ENCODE results near the gene CREB5.
A peak's percentile ranks its signal among the peaks of the same experiment; 100 is the strongest.

CREB5 gene

GRCh38 chr7:28483112-28483511, 70.8 kb downstream of the CREB5 start:
- Histone ChIP-seq H3K36me3 (replicated peaks) (no peaks in the 10 kb centered on the region), H3K27me3 (ENCODE audit: low read depth) (peaks cover 6% of the 10 kb centered on the region; the same call in 1 of the 2 replicates), H3K4me3 (no peak overlapping the region), H3K9me3 (no peaks in the 10 kb centered on the region), H3K4me1 (peaks cover 14% of the 10 kb centered on the region)
- DNase-seq (ENCODE audit: low spot score in 2 of 2): peak in 1 of 2 experiments; percentile 15
- in situ Hi-C loops (cut with MboI; ENCODE audit: low sequenced_read_pairs): no loop called here

GRCh38 chr7:28483908-28484605, 71.7 kb downstream of the CREB5 start:
- Histone ChIP-seq H3K4me1 (peaks cover 14% of the 10 kb centered on the region), H3K9me3 (no peaks in the 10 kb centered on the region), H3K4me3 (no peak overlapping the region), H3K36me3 (replicated peaks) (no peaks in the 10 kb centered on the region), H3K27me3 (ENCODE audit: low read depth) (peaks cover 3% of the 10 kb centered on the region; the same call in 1 of the 2 replicates)
- no peak for DNase-seq (ENCODE audit: low spot score in 2 of 2)
- in situ Hi-C loops (cut with MboI; ENCODE audit: low sequenced_read_pairs): no loop called here

DNA sequence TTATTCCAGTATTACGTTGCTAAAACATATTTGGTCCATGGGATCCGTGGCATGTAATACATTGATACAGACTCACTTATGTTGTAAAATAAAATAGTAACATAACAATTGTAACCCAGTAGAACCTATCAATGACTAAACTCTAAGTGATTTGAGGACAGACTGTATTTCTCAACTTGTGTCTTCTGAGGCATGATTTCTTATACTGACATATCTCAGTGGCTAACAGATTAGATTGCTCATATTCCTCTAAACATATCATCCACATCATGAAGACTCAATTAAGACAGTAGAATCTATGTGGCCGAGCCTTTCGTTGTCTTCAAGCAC, 72.3 kb downstream of the CREB5 start:
- no peak for DNase-seq (ENCODE audit: low spot score in 2 of 2)
- Histone ChIP-seq H3K4me1 (peaks cover 14% of the 10 kb centered on the region), H3K9me3 (no peaks in the 10 kb centered on the region), H3K27me3 (ENCODE audit: low read depth) (peaks cover 3% of the 10 kb centered on the region; the same call in 1 of the 2 replicates), H3K36me3 (replicated peaks) (no peaks in the 10 kb centered on the region), H3K4me3 (no peak overlapping the region)
- in situ Hi-C loops (cut with MboI; ENCODE audit: low sequenced_read_pairs): no loop called here

- in situ Hi-C loops (cut with MboI; ENCODE audit: low sequenced_read_pairs): no loop called here
- Histone ChIP-seq H3K4me3 (no peak overlapping the region), H3K36me3 (replicated peaks) (no peaks in the 10 kb centered on the region), H3K9me3 (no peaks in the 10 kb centered on the region), H3K27me3 (ENCODE audit: low read depth) (no peaks in the 10 kb centered on the region), H3K4me1 (peaks cover 5% of the 10 kb centered on the region; the same call in 1 of the 2 replicates)
- no peak for DNase-seq (ENCODE audit: low spot score in 2 of 2)
Observed at GRCh38 chr7:28487487-28487886, 75.2 kb downstream of the CREB5 start.

DNA sequence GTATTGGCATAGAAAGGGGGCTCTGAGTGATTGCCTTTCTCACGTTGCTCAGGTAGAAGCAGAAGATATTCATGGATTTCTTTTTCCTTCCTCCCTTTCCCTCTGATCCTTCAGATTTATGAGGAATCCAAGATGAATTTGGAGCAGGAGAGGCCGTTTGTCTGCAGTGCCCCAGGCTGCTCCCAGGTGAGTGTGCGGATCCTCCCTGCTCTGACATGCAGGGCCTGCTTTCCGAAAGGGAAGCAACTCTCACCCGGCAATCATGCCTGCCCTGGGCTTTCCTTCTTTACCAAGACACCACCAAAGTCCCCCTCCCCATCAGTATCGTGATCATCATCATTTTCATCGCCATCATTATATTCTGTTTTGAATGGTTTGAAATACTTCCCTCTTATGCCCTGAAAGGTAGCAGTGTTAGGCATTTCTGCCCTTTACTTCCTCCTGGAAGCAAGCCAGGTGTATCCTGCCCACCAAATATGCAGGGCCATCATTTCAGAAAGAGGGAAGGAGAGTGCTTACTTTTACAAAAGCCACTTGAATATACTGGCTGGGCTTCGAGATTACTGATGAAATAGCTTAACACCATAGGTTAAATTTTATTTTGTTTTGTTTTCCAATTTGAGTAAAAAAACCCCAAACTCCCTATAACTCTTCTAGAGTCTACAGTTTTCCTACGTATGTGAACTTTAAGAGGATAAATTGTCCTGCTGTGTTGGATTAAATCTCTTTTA, 75.9 kb downstream of the CREB5 start:
- H3K4me1 ChIP-seq: peaks cover 5% of the 10 kb centered on the region; the same call in 1 of the 2 replicates
- DNase-seq (ENCODE audit: low spot score in 2 of 2): no peak

DNA sequence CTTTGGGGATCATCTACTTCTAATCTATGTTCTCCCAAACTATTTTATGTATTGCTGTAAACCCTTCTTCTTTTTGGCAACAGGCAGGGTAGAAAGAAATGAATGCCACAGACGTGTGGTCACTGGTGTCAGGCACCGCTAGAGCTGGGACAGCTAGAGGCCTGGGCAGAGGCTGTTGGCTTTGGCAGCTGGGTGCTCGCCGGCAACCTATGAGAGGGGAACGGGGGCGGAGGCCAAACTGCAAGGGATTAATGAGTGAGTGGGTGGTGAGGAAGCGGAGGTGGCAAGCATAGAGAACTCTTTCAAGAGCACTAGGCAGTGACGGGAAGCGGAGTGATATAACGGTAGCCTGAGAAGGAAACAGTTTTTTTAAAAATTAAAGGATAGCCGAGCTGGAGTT, 78.5 kb downstream of the CREB5 start:
- H3K36me3 ChIP-seq (replicated peaks): no peaks in the 10 kb centered on the region
- no peaks in the 10 kb centered on the region for H3K9me3 ChIP-seq
- H3K4me3 ChIP-seq: no peak overlapping the region
- peaks cover 2% of the 10 kb centered on the region; the same call in 1 of the 2 replicates for H3K27me3 ChIP-seq (ENCODE audit: low read depth)
- DNase-seq (ENCODE audit: low spot score in 2 of 2): no peak
- no peaks in the 10 kb centered on the region for H3K4me1 ChIP-seq
- in situ Hi-C loops (cut with MboI; ENCODE audit: low sequenced_read_pairs): no loop called here

More for the DNA sequence above, 75.9 kb downstream of the CREB5 start:
- no peaks in the 10 kb centered on the region for H3K9me3 ChIP-seq
- H3K36me3 ChIP-seq (replicated peaks): no peaks in the 10 kb centered on the region
- H3K4me3 ChIP-seq: no peak overlapping the region
- no peaks in the 10 kb centered on the region for H3K27me3 ChIP-seq (ENCODE audit: low read depth)
- in situ Hi-C loops (cut with MboI; ENCODE audit: low sequenced_read_pairs): no loop called here

- in situ Hi-C loops (cut with MboI; ENCODE audit: low sequenced_read_pairs): no loop called here
- H3K9me3 ChIP-seq: no peaks in the 10 kb centered on the region
- no peaks in the 10 kb centered on the region for H3K36me3 ChIP-seq (replicated peaks)
- DNase-seq (ENCODE audit: low spot score in 2 of 2): no peak
- H3K27me3 ChIP-seq (ENCODE audit: low read depth): peaks cover 6% of the 10 kb centered on the region
- H3K4me3 ChIP-seq: no peak overlapping the region
- no peaks in the 10 kb centered on the region for H3K4me1 ChIP-seq
Observed at GRCh38 chr7:28493477-28493876, 81.2 kb downstream of the CREB5 start.

GRCh38 chr7:28497009-28497408, 84.7 kb downstream of the CREB5 start:
- no peaks in the 10 kb centered on the region for H3K9me3 ChIP-seq
- no peak for DNase-seq (ENCODE audit: low spot score in 2 of 2)
- H3K27me3 ChIP-seq (ENCODE audit: low read depth): peaks cover 15% of the 10 kb centered on the region
- no peaks in the 10 kb centered on the region for H3K4me1 ChIP-seq
- H3K4me3 ChIP-seq: no peak overlapping the region
- in situ Hi-C loops (cut with MboI; ENCODE audit: low sequenced_read_pairs): no loop called here
- no peaks in the 10 kb centered on the region for H3K36me3 ChIP-seq (replicated peaks)

- Histone ChIP-seq H3K4me1 (no peaks in the 10 kb centered on the region), H3K27me3 (ENCODE audit: low read depth) (peaks cover 15% of the 10 kb centered on the region), H3K9me3 (no peaks in the 10 kb centered on the region), H3K4me3 (no peak overlapping the region), H3K36me3 (replicated peaks) (no peaks in the 10 kb centered on the region)
- DNase-seq (ENCODE audit: low spot score in 2 of 2): no peak
- in situ Hi-C loops (cut with MboI; ENCODE audit: low sequenced_read_pairs): no loop called here
Observed at GRCh38 chr7:28498636-28499035, 86.3 kb downstream of the CREB5 start.

DNA sequence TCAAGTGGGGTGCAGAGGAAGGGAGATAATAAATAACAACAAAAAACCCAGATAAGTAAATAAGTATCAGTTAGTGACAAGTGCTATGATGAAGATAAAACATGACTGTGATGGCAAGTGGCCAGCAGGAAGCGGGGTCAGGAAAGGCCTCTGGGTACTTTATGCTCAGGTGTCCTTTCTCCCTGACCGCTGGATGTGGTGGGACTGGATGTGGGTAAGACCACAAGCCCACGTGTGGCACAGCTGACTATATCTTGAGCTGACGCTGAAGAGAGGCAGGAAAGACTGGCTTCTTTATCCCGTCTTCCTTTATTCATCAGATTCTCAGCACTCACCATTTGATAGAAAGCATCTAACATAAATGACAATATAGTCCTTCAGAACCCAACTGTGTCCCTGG, 87.8 kb downstream of the CREB5 start:
- no peak for DNase-seq (ENCODE audit: low spot score in 2 of 2)
- Histone ChIP-seq H3K27me3 (ENCODE audit: low read depth) (peaks cover 13% of the 10 kb centered on the region), H3K4me3 (no peak overlapping the region), H3K4me1 (no peaks in the 10 kb centered on the region), H3K36me3 (replicated peaks) (no peaks in the 10 kb centered on the region), H3K9me3 (no peaks in the 10 kb centered on the region)
- in situ Hi-C loops (cut with MboI; ENCODE audit: low sequenced_read_pairs): no loop called here

- Histone ChIP-seq H3K27me3 (ENCODE audit: low read depth) (peaks cover 21% of the 10 kb centered on the region), H3K4me1 (no peaks in the 10 kb centered on the region), H3K4me3 (no peak overlapping the region), H3K36me3 (replicated peaks) (no peaks in the 10 kb centered on the region), H3K9me3 (no peaks in the 10 kb centered on the region)
- DNase-seq (ENCODE audit: low spot score in 2 of 2): no peak
- in situ Hi-C loops (cut with MboI; ENCODE audit: low sequenced_read_pairs): no loop called here
Observed at GRCh38 chr7:28502408-28502807, 90.1 kb downstream of the CREB5 start.

DNA sequence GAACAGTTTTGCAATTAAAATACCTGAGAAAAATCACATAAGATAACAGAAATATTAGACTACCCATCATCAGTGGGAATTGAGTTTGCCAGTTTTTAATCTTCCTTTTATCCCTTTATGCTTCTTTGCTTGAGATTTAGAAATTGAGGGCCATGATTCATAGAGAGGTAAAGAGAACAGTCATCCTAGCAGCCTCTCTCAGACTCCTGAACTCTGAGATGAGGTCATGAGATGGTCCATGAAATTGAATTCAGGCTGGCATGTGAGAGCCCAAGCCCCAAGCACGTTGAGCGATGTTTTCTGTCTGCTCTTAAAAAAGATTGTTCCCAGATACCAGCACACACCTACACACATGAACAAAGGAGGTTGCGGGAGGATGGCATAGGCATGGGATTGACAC, 91.1 kb downstream of the CREB5 start:
- in situ Hi-C loops (cut with MboI; ENCODE audit: low sequenced_read_pairs): no loop called here
- no peak for DNase-seq (ENCODE audit: low spot score in 2 of 2)
- peaks cover 28% of the 10 kb centered on the region for H3K27me3 ChIP-seq (ENCODE audit: low read depth)
- H3K4me1 ChIP-seq: no peaks in the 10 kb centered on the region
- no peaks in the 10 kb centered on the region for H3K9me3 ChIP-seq
- H3K4me3 ChIP-seq: no peak overlapping the region
- no peaks in the 10 kb centered on the region for H3K36me3 ChIP-seq (replicated peaks)

- in situ Hi-C loops (cut with MboI; ENCODE audit: low sequenced_read_pairs): no loop called here
- Histone ChIP-seq H3K27me3 (ENCODE audit: low read depth) (peaks cover 37% of the 10 kb centered on the region), H3K4me3 (no peak overlapping the region), H3K9me3 (no peaks in the 10 kb centered on the region), H3K36me3 (replicated peaks) (no peaks in the 10 kb centered on the region), H3K4me1 (no peaks in the 10 kb centered on the region)
- no peak for DNase-seq (ENCODE audit: low spot score in 2 of 2)
Observed at GRCh38 chr7:28505014-28505413, 92.7 kb downstream of the CREB5 start.

GRCh38 chr7:28505867-28506266, 93.5 kb downstream of the CREB5 start:
- H3K36me3 ChIP-seq (replicated peaks): no peaks in the 10 kb centered on the region
- no peak for DNase-seq (ENCODE audit: low spot score in 2 of 2)
- peaks cover 35% of the 10 kb centered on the region for H3K27me3 ChIP-seq (ENCODE audit: low read depth)
- H3K9me3 ChIP-seq: no peaks in the 10 kb centered on the region
- no peak overlapping the region for H3K4me3 ChIP-seq
- no peaks in the 10 kb centered on the region for H3K4me1 ChIP-seq
- in situ Hi-C loops (cut with MboI; ENCODE audit: low sequenced_read_pairs): no loop called here
